Measurements from ENCODE around the gene PROX1.
"Not testable (repeated sequence)": the region's sequence is repeated elsewhere in the genome, so short reads cannot be mapped to it uniquely, and the experiment has no call there.

PROX1 gene

DNA sequence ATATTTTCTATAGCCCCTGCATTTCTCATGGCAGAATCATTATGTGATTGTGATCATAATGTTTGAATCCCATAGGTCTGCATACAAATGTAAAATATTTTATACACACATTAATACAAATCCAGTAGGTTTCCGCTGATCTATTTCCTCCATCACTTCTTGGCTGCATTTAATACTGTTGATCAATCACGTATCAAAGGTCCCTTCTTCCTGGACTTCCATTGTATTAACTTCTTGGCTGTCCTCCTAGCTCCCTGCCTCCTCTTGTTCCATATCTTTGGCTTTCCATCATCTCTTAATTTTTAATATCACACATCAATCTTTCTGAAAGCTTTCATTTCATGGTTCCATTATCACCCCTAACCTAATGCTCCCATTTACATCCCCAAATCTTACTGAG lies 97.6 kb downstream of the PROX1 start:
- DNase-seq (ENCODE audit: low read depth): no peak
- TF ChIP-seq, protein P1, sequence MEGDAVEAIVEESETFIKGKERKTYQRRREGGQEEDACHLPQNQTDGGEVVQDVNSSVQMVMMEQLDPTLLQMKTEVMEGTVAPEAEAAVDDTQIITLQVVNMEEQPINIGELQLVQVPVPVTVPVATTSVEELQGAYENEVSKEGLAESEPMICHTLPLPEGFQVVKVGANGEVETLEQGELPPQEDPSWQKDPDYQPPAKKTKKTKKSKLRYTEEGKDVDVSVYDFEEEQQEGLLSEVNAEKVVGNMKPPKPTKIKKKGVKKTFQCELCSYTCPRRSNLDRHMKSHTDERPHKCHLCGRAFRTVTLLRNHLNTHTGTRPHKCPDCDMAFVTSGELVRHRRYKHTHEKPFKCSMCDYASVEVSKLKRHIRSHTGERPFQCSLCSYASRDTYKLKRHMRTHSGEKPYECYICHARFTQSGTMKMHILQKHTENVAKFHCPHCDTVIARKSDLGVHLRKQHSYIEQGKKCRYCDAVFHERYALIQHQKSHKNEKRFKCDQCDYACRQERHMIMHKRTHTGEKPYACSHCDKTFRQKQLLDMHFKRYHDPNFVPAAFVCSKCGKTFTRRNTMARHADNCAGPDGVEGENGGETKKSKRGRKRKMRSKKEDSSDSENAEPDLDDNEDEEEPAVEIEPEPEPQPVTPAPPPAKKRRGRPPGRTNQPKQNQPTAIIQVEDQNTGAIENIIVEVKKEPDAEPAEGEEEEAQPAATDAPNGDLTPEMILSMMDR (IDR thresholded peaks at IDR 0.05; ENCODE audit: control insufficient read depth, insufficient read depth, low read depth, low read length, missing control alignments): no peak
- H3K4me3 ChIP-seq (ENCODE audit: control insufficient read depth, low read depth, low read length): no peak overlapping the region

- no peak for DNase-seq (ENCODE audit: low read depth)
- TF ChIP-seq, protein P1 (IDR thresholded peaks at IDR 0.05; ENCODE audit: control insufficient read depth, insufficient read depth, low read depth, low read length, missing control alignments): no peak
- no peak overlapping the region for H3K4me3 ChIP-seq (ENCODE audit: control insufficient read depth, low read depth, low read length)
These were observed 99.2 kb downstream of the PROX1 start for GRCh38 chr1:214086945-214087344.

GRCh38 chr1:214089003-214089402 lies 101.2 kb downstream of the PROX1 start:
- H3K4me3 ChIP-seq (ENCODE audit: control insufficient read depth, low read depth, low read length); DNase-seq (ENCODE audit: low read depth): not testable (repeated sequence)

Data from AG09309 (cell line).